Skin epidermis (tissue), 12 donors: ENCODE measurements around the gene NTRK3.
A peak's percentile ranks its signal among the peaks of the same experiment; 100 is the strongest.
"Not testable (repeated sequence)": the region's sequence is repeated elsewhere in the genome, so short reads cannot be mapped to it uniquely, and the experiment has no call there.

Source experiments
- H3K27ac ChIP-seq, 21 experiments: fragments of 200-600 bp; sonication (generic) in 11 of 21; one replicate each; pipeline ENCODE4 v1.5.0; 2020; ENCODE audit warnings: mild to moderate bottlenecking in 3 of 21, inconsistent platforms in 2 of 21, moderate library complexity in 2 of 21
- H3K4me3 ChIP-seq, 7 experiments: fragments of 200-600 bp; sonication (generic) in 2 of 7; one replicate each; pipeline ENCODE4 v1.5.0; 2020; ENCODE audit warnings: inconsistent platforms in 2 of 7, mild to moderate bottlenecking in 2 of 7, moderate library complexity in 1 of 7

Gene NTRK3

DNA sequence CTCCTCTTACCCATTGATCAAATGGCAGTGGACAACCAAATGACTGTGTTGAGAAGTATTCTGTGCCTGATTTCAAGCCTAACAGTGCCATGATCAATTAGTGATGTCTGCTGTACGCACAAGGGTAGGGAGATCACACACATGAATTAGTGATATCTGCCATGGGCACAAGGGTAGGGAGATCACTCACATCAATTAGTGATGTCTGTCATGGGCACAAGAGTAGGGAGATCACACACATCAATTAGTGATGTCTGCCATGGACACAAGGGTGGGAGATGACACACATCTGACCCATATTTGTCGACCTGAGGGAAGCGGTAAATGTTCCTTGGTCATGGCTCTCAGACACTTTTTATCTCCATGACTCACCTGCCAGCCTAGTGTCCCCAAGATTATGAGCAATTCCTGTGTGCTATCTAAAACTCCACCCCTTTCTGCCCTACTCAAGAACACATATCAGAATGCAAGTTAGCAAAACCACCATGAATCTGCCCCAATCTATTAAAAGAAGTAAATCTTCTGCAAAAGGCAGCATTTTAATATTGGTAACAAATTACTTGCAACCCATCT, 165.0 kb downstream of the NTRK3 start:
- Histone ChIP-seq H3K27ac (no peak overlapping the region), H3K4me3 (no peak overlapping the region)

GRCh38 chr15:88090481-88091011, 166.0 kb downstream of the NTRK3 start:
- no peak overlapping the region for H3K27ac ChIP-seq
- H3K4me3 ChIP-seq = no peak overlapping the region

DNA sequence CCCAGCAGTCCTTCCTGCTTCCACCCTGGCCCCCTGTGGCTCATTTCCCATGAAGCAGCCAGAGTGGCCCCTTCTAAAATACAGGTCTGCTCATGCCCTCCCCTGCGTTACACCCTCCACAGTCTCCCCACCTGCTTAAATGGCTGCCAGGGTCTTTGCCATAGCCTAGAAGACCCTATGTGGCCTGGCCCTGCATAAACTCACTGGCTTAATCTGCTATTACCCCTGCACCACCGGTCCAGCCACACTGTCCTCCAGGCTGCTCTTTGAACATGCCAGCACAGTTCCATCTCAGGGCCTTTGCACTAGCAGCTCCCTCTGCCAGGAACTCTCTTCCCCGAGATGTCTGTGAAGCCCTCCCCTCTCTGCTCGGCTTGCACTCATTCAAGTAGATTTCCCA, 166.8 kb downstream of the NTRK3 start:
- Histone ChIP-seq H3K4me3 (no peak overlapping the region), H3K27ac (no peak overlapping the region)

DNA sequence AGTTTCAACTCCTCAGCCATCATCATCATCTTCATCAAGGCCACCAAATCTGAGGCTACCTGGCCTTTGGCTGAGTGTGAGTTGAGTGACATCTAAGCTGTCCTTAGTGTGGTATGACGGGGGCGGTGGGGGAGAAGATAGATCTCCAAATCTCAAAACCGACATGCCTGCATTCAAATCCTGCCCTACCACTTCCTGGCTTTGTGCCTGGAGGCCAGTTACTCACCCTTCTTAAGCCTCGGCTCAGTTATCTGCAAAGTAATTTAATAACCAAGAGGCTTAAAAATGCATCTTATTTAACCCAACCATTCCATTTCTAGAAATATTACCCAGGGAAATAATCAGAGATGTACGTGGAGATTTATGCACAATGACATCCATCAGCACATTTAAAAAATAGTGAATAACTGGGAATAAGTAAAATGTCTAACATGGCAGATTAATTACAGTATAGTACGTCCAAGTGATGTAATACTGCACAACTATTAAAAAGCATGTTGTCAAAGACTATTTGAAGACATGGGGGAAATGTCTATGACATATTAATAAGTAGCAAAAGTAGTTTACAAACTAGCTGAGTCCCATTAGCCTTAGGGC, 167.4 kb downstream of the NTRK3 start:
- Histone ChIP-seq H3K27ac (no peak overlapping the region), H3K4me3 (no peak overlapping the region)

DNA sequence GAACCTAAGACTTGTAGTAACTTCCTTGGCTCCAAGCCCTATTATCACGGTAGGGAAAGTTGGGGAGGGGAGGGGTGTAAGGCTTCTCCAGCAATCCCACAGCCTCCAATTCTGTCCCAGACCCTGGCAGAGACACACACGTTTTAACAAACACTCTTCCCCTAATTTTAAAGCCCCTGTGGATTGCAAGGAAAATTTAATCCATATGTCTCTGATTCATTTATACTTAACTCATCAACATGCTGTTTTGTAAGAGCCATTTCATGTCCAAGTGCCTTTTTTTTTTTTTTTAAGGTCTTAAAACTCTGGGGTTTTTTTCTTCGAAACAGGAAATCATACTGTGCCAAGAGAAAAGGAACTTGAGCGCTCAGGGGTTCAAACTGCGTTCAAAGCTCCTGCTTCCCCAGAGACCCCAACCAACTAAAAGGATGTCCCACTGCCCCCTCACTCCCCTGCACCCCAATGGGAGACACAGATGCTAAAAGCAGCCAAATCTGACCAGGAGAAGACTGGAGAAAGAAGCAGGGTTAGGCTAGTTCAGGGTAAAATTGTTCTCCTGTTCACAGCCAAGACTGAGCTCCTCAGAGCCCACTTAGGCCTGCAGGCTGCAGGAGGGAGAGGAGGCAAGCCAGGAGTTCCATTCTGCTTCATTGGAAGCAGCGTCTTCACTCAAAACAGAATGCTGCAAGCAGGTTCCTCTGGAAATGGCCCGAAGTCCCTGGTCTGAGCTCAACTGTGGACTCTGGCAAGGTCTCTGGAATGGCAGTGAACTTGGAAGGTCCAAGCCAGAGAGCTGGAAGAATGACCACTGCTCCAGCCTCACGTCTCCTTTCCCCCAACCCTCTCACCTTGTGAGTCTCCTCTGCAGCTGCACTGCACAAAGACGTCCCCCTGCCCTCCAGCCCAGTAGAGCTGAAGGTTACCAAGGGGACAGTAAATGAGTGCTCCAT, 172.5 kb downstream of the NTRK3 start:
- H3K4me3 ChIP-seq = no peak overlapping the region
- H3K27ac ChIP-seq = peak overlapping the region in 3 of 21 experiments; percentile 30 to 69 (median 39)

GRCh38 chr15:88080616-88081015, 175.9 kb downstream of the NTRK3 start:
- no peak overlapping the region for H3K4me3 ChIP-seq
- no peak overlapping the region for H3K27ac ChIP-seq

- H3K27ac ChIP-seq = peak overlapping the region in 1 of 21 experiments; percentile 42
- H3K4me3 ChIP-seq = no peak overlapping the region
These were observed 179.1 kb downstream of the NTRK3 start for GRCh38 chr15:88077296-88078020.

- no peak overlapping the region for H3K27ac ChIP-seq
- no peak overlapping the region for H3K4me3 ChIP-seq
These were observed 180.2 kb downstream of the NTRK3 start for GRCh38 chr15:88076328-88076727.

DNA sequence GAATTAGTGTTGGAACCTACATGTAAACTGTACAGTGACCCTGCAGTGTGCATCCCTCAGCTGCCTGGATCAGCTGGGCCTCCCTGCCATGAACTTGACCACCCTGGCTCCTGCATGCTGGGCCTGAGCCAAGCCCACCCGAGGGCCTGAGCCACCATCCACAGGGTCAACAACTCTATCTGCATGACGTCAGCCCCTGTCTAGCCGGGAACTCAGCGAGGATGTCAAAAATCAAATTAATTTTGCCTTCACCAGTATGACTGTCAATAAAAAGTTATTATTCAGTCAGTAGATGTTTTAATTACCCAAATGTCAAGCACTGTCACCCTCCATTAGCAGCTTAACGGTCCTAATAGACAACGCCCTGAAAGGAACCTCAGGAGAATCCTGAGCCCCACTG, 181.4 kb downstream of the NTRK3 start:
- H3K4me3 ChIP-seq = no peak overlapping the region
- H3K27ac ChIP-seq = no peak overlapping the region

DNA sequence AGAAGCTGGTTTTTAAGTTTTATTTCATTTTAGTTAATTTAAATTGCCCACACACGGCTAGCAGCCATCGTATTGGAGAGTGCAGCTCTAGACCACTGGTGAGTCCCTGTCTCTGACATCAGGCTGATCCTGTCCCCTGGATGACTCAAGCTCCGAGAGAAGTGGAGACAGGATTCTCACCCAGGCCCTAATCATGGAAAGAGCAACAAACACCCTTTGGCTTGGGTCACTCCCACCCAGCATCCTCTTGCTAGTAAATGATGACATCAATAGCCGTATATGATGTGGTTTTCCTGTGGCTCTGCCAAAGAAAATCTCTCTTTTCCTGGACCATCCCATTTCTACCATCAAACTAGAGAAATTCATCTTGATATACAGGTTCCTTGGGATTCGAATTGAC, 182.2 kb downstream of the NTRK3 start:
- no peak overlapping the region for H3K27ac ChIP-seq
- no peak overlapping the region for H3K4me3 ChIP-seq

DNA sequence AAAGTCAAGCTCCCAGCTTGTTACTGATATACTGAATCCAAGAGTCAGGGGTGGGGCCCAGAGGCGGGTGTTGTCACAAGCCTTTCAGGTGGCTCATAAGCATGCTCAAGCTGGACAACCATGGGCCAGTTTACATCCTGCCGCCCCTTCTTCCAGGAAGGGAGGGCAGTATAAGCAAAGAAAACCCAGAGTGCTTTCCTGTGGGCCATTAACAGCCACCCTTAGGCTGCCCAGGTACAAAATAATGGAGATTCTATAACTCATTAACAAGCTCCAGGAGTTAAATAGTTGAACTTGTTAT, 183.2 kb downstream of the NTRK3 start:
- H3K4me3 ChIP-seq = no peak overlapping the region
- no peak overlapping the region for H3K27ac ChIP-seq

- no peak overlapping the region for H3K4me3 ChIP-seq
- H3K27ac ChIP-seq = no peak overlapping the region
These were observed 183.7 kb downstream of the NTRK3 start for GRCh38 chr15:88072598-88073390.

GRCh38 chr15:88072133-88072532, 184.4 kb downstream of the NTRK3 start:
- H3K27ac ChIP-seq, H3K4me3 ChIP-seq: not testable (repeated sequence)

DNA sequence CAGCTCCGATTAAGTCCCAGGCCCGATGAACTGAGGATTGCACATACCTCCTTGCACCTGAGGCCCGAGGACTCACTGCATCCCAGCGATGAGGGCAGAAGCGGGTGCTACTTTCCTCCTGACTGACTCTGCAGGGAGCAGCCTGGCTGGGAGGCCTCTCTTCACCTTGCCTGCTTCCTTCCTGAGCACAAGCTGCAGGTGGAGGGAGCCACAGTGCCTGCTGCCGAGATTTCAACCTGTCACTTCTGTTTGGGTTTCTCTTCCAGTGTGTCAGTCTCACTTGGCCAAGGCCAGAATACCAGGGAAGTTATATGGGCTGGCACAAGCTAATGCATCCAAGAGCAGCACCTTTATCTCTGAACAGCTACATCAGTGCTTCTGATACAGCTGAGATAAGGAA, 185.4 kb downstream of the NTRK3 start:
- Histone ChIP-seq H3K27ac (no peak overlapping the region), H3K4me3 (no peak overlapping the region)

DNA sequence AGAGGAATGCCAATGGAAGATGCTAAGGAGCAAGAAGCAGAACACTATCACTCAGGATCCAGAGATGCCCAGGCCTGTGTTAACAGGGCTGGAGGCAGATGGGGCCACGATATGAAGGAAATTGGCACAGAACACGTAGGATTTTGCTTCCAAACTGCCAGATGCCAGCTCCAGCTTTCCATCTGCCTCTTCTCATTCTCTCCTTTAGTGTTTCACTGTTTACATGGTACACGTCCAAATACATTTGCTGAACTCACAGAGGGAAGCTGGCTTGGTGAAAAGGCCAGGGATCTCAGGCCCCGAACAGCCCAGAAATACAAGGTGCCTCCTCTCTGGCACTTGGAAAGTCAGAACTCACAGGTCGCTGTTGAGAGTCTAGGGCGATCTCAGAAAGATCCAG, 187.0 kb downstream of the NTRK3 start:
- Histone ChIP-seq H3K4me3 (no peak overlapping the region), H3K27ac (no peak overlapping the region)

DNA sequence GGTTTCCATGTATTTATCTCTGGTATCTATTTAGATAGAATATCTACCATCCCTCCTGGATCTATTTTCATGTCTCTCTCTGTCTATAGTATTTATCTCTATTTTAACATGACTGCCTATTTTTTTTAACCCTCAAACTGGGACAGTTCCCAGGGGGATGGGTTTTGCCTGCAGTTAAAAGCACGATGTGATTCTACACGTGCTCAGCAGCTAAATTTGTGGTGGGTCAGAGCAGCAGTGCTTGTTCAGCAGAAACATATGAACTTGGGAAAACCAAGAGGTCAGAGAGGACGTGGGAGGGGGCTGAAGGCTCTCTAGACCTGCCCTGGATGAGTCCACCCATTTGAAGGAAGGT, 189.2 kb downstream of the NTRK3 start:
- no peak overlapping the region for H3K27ac ChIP-seq
- H3K4me3 ChIP-seq = no peak overlapping the region

DNA sequence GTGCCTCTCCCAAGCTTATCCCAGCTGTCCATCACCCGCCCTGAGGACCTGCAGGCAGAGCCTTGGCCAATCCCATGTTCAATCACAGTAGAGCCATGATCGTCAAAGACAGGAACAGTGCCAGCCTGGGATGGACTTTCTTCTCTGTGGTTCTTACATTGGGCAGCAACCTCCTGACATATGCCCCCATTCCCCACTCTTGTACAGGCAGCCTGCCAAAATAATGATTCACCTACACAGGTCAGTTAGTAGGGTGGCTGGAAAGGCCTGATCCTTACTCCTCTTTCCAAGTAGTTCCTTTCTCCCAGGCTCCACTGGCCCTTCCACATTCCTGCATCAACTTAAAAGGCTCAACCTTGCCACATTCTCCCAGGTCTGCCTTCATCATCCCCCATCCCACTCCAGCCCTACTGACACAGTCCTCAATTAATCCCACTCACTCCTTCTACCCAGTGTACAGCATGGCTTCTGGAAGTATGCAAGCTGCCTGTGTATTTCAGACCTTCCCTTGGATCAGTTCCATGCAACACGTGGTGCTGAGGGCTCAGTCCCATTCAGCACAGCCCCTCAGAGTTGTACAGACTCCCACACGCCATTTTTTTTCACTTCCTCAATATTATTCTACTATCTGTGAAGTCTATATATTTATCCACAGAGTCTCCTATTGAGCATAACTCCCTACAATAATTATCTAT, 189.8 kb downstream of the NTRK3 start:
- H3K4me3 ChIP-seq = no peak overlapping the region
- H3K27ac ChIP-seq = no peak overlapping the region

GRCh38 chr15:88061452-88061851, 195.1 kb downstream of the NTRK3 start:
- H3K27ac ChIP-seq = no peak overlapping the region
- H3K4me3 ChIP-seq = no peak overlapping the region

DNA sequence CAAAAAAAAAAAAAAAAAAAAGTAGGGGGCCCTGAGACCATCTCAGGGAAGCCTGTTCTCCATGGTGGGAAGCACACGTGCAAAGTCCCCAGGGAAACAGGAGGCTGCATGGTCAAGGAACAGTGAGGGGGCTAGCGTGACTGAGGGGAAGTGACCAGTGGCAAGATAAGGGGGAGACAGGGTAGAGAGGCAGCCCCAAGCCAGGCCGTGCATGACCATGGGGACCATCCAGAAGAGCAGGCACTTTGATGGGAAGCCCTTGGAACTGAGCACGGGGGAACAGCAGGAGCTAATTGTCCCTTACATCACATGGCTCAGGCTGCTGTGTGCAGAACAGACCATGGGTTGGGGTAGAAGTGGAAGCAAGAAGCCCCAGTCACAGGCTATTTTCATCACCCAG, 196.2 kb downstream of the NTRK3 start:
- Histone ChIP-seq H3K4me3 (no peak overlapping the region), H3K27ac (no peak overlapping the region)
